Measurements from ENCODE around the gene SYNJ1. TPM values are rescaled to one million over a fixed set of nuclear protein-coding genes. Genes with fewer than 3 reads are reported as not detected.

SYNJ1 gene
- total RNA-seq, 4 donors from 2014 or later: 6.5 to 13.8 (median 7.6) TPM

GRCh38 chr21:32708069-32708468 lies 19.7 kb downstream of the SYNJ1 start:
- no peak for DNase-seq
- H3K4me3 ChIP-seq: no peak overlapping the region
- no peaks in the 10 kb centered on the region for H3K36me3 ChIP-seq
- TF ChIP-seq CTCF (IDR thresholded peaks at IDR 0.05) (no peak), POLR2A (IDR thresholded peaks at IDR 0.05) (no peak)
- 71% methylated on average over 6 of the region's 6 CpGs for WGBS, 2 donors
- no peaks in the 10 kb centered on the region for H3K27me3 ChIP-seq
- no peaks in the 10 kb centered on the region for H3K4me1 ChIP-seq
- no peaks in the 10 kb centered on the region for H3K9me3 ChIP-seq
- intact Hi-C loops (cut with DNase I): no loop called here
- peak overlapping the region in 1 of 4 donors; percentile 26 for H3K27ac ChIP-seq

- no peak overlapping the region for H3K27ac ChIP-seq
- H3K4me3 ChIP-seq: no peak overlapping the region
- WGBS, 2 donors: 85 to 94% methylated on average over 4 of the region's 4 CpGs
- intact Hi-C loops (cut with DNase I): no loop called here
- H3K27me3 ChIP-seq: no peaks in the 10 kb centered on the region
- H3K9me3 ChIP-seq: no peaks in the 10 kb centered on the region
- H3K36me3 ChIP-seq: no peaks in the 10 kb centered on the region
- no peak for DNase-seq
- no peaks in the 10 kb centered on the region for H3K4me1 ChIP-seq
- no peak for TF ChIP-seq CTCF (IDR thresholded peaks at IDR 0.05)
- no peak for TF ChIP-seq POLR2A (IDR thresholded peaks at IDR 0.05)
Observed at GRCh38 chr21:32705901-32706300, 21.9 kb downstream of the SYNJ1 start.

GRCh38 chr21:32705139-32705538 lies 22.7 kb downstream of the SYNJ1 start:
- Histone ChIP-seq H3K27me3 (no peaks in the 10 kb centered on the region), H3K4me1 (no peaks in the 10 kb centered on the region), H3K9me3 (no peaks in the 10 kb centered on the region), H3K4me3 (no peak overlapping the region), H3K27ac (no peak overlapping the region), H3K36me3 (no peaks in the 10 kb centered on the region)
- TF ChIP-seq CTCF (IDR thresholded peaks at IDR 0.05) (no peak), POLR2A (IDR thresholded peaks at IDR 0.05) (no peak)
- WGBS, 2 donors: 94 to 97% methylated on average over 1 of the region's 1 CpG
- DNase-seq: no peak
- intact Hi-C loops (cut with DNase I): no loop called here

- 28 to 46% methylated on average over 4 of the region's 4 CpGs for WGBS, 2 donors
- Histone ChIP-seq H3K4me1 (no peaks in the 10 kb centered on the region), H3K4me3 (no peak overlapping the region), H3K36me3 (peaks cover 0 to 10% (median 0%) of the 10 kb centered on the region in 3 donors), H3K27ac (no peak overlapping the region), H3K9me3 (no peaks in the 10 kb centered on the region), H3K27me3 (no peaks in the 10 kb centered on the region)
- DNase-seq: no peak
- intact Hi-C loops (cut with DNase I): no loop called here
- no peak for TF ChIP-seq POLR2A (IDR thresholded peaks at IDR 0.05)
- no peak for TF ChIP-seq CTCF (IDR thresholded peaks at IDR 0.05)
Observed at GRCh38 chr21:32702702-32703101, 25.1 kb downstream of the SYNJ1 start.

- DNase-seq: no peak
- intact Hi-C loops (cut with DNase I): no loop called here
Observed at GRCh38 chr21:32698971-32699693, 28.7 kb downstream of the SYNJ1 start.

More at GRCh38 chr21:32698971-32699693, 28.7 kb downstream of the SYNJ1 start:
- no peaks in the 10 kb centered on the region for H3K4me1 ChIP-seq
- H3K27ac ChIP-seq: no peak overlapping the region
- TF ChIP-seq CTCF (IDR thresholded peaks at IDR 0.05): no peak
- TF ChIP-seq POLR2A (IDR thresholded peaks at IDR 0.05): no peak
- no peaks in the 10 kb centered on the region for H3K9me3 ChIP-seq
- H3K4me3 ChIP-seq: no peak overlapping the region
- no peaks in the 10 kb centered on the region for H3K27me3 ChIP-seq
- H3K36me3 ChIP-seq: peaks cover 0 to 10% (median 0%) of the 10 kb centered on the region in 3 donors
- WGBS, 2 donors: 81 to 82% methylated on average over 8 of the region's 8 CpGs
